H9 (cell line): ENCODE measurements around the gene WNT9A. TPM values are rescaled to one million over a fixed set of nuclear protein-coding genes. Genes with fewer than 3 reads are reported as not detected.

ENCODE experiments used
- DNase-seq: peaks from one replicate; pipeline ENCODE4 v3.0.0-alpha.2; 2017
- H2AFZ ChIP-seq: one replicate; pipeline ENCODE4 v1.6.1; 2013; ENCODE audit warnings: mild to moderate bottlenecking, low read length, control low read depth, moderate library complexity
- H2AK5ac ChIP-seq: 2 replicates; pipeline ENCODE4 v1.6.1; 2013; ENCODE audit warnings: low read length, control low read depth, mixed read lengths; ENCODE audit not compliant: insufficient read length
- H2BK120ac ChIP-seq: one replicate; pipeline ENCODE4 v1.6.1; 2013; ENCODE audit warnings: low read depth, mild to moderate bottlenecking, low read length, control low read depth, inconsistent platforms; ENCODE audit not compliant: poor library complexity, severe bottlenecking
- H2BK12ac ChIP-seq: 2 replicates; pipeline ENCODE4 v1.6.1; 2013; ENCODE audit warnings: low read length, control low read depth, mixed read lengths, low read depth; ENCODE audit not compliant: insufficient read length
- H2BK15ac ChIP-seq: 2 replicates; pipeline ENCODE4 v1.6.1; 2013; ENCODE audit warnings: low read depth, low read length, control low read depth
- H2BK20ac ChIP-seq: one replicate; pipeline ENCODE4 v1.6.1; 2013; ENCODE audit warnings: low read depth, mild to moderate bottlenecking, low read length, control low read depth, inconsistent platforms; ENCODE audit not compliant: poor library complexity, severe bottlenecking
- H2BK5ac ChIP-seq: 2 replicates; pipeline ENCODE4 v1.6.1; 2013; ENCODE audit warnings: low read length, control low read depth, mixed read lengths; ENCODE audit not compliant: insufficient read length
- H3K14ac ChIP-seq: 2 replicates; pipeline ENCODE4 v1.6.1; 2013; ENCODE audit warnings: low read length, control low read depth; ENCODE audit not compliant: insufficient read depth
- H3K18ac ChIP-seq: 2 replicates; pipeline ENCODE4 v1.6.1; 2013; ENCODE audit warnings: low read depth, mild to moderate bottlenecking, mixed read lengths, low read length, control low read depth; ENCODE audit not compliant: insufficient read length
- H3K23ac ChIP-seq: 2 replicates; pipeline ENCODE4 v1.6.1; 2013; ENCODE audit warnings: low read length, control low read depth, mixed read lengths, low read depth; ENCODE audit not compliant: insufficient read length
- H3K23me2 ChIP-seq: 2 replicates; pipeline ENCODE4 v1.6.1; 2013; ENCODE audit warnings: low read depth, mild to moderate bottlenecking, mixed read lengths, low read length, control low read depth; ENCODE audit not compliant: insufficient read length, poor library complexity, severe bottlenecking
- H3K27ac ChIP-seq: 2 replicates; pipeline ENCODE4 v1.5.1; 2013; ENCODE audit warnings: low read length, control low read depth, mixed read lengths, low read depth; ENCODE audit not compliant: insufficient read length
- H3K27me3 ChIP-seq: 2 replicates; pipeline ENCODE4 v1.6.1; 2013; ENCODE audit warnings: low read length, control low read depth, inconsistent platforms; ENCODE audit not compliant: insufficient read depth
- H3K4ac ChIP-seq: 2 replicates; pipeline ENCODE4 v1.6.1; 2013; ENCODE audit warnings: low read depth, mild to moderate bottlenecking, control low read depth, inconsistent platforms, low read length, moderate library complexity
- H3K4me1 ChIP-seq: 2 replicates; pipeline ENCODE4 v1.6.1; 2013; ENCODE audit warnings: low read length, control low read depth, inconsistent platforms; ENCODE audit not compliant: insufficient read depth
- H3K4me2 ChIP-seq: 2 replicates; pipeline ENCODE4 v1.6.1; 2013; ENCODE audit warnings: low read length, control low read depth, mixed read lengths; ENCODE audit not compliant: insufficient read length, insufficient read depth
- H3K56ac ChIP-seq: 2 replicates; pipeline ENCODE4 v1.6.1; 2013; ENCODE audit warnings: low read depth, mild to moderate bottlenecking, mixed read lengths, low read length, control low read depth; ENCODE audit not compliant: insufficient read length
- H3K79me1 ChIP-seq: 2 replicates; pipeline ENCODE4 v1.6.1; 2013; ENCODE audit warnings: low read depth, mild to moderate bottlenecking, moderate library complexity, low read length, control low read depth, inconsistent platforms; ENCODE audit not compliant: insufficient read depth, poor library complexity, severe bottlenecking
- H3K79me2 ChIP-seq: 2 replicates; pipeline ENCODE4 v1.6.1; 2013; ENCODE audit warnings: low read length, control low read depth, inconsistent platforms; ENCODE audit not compliant: insufficient read depth
- H3K9ac ChIP-seq: 2 replicates; pipeline ENCODE4 v1.6.1; 2013; ENCODE audit warnings: low read length, control low read depth, mixed read lengths; ENCODE audit not compliant: insufficient read length; ENCODE audit errors: extremely low read depth
- H3K9me3 ChIP-seq: one replicate; pipeline ENCODE4 v1.6.1; 2013; ENCODE audit warnings: low read depth, low read length, inconsistent platforms; ENCODE audit not compliant: control insufficient read depth
- H3T11ph ChIP-seq: one replicate; pipeline ENCODE4 v1.6.1; 2013; ENCODE audit warnings: mild to moderate bottlenecking, low read length, control low read depth, inconsistent platforms
- H4K20me1 ChIP-seq: one replicate; pipeline ENCODE4 v1.6.1; 2013; ENCODE audit not compliant: control insufficient read depth, insufficient read length, insufficient read depth
- H4K5ac ChIP-seq: 2 replicates; pipeline ENCODE4 v1.6.1; 2013; ENCODE audit warnings: low read depth, mild to moderate bottlenecking, mixed read lengths, low read length, control low read depth; ENCODE audit not compliant: insufficient read length
- H4K8ac ChIP-seq: replicated peaks from 2 replicates; pipeline ENCODE4 v1.6.1; 2013; ENCODE audit warnings: low read length, control low read depth, mixed read lengths, low read depth; ENCODE audit not compliant: insufficient read length
- H4K91ac ChIP-seq: 2 replicates; pipeline ENCODE4 v1.6.1; 2013; ENCODE audit warnings: low read depth, mild to moderate bottlenecking, moderate library complexity, mixed read lengths, low read length, control low read depth; ENCODE audit not compliant: insufficient read length
- H3K27ac Mint-ChIP-seq, 3 experiments: 2 replicates in 2 of 3; 3 replicates in 1 of 3; pipeline ENCODE4 v1.8.0; 2020 to 2021; ENCODE audit warnings: mixed read lengths in 3 of 3, mild to moderate bottlenecking in 1 of 3, moderate library complexity in 1 of 3
- H3K27me3 Mint-ChIP-seq: 2 replicates; pipeline ENCODE4 v1.8.0; 2021; ENCODE audit warnings: low read depth, mild to moderate bottlenecking, moderate library complexity, mixed read lengths
- H3K36me3 Mint-ChIP-seq, 3 experiments: 2 replicates in 2 of 3; 3 replicates in 1 of 3; pipeline ENCODE4 v1.8.0; 2020 to 2021; ENCODE audit warnings: low read depth in 3 of 3, mixed read lengths in 3 of 3; ENCODE audit not compliant: insufficient read depth in 1 of 3
- H3K4me1 Mint-ChIP-seq, 2 experiments: 2 replicates each; pipeline ENCODE4 v1.8.0; 2020; ENCODE audit warnings: mixed read lengths in 2 of 2
- H3K4me3 Mint-ChIP-seq, 2 experiments: 2 replicates in 1 of 2; 3 replicates in 1 of 2; pipeline ENCODE4 v1.8.0; 2020 to 2021; ENCODE audit warnings: mild to moderate bottlenecking in 2 of 2, mixed read lengths in 2 of 2, moderate library complexity in 1 of 2
- H3K9me3 Mint-ChIP-seq, 2 experiments: 2 replicates in 1 of 2; 3 replicates in 1 of 2; pipeline ENCODE4 v1.8.0; 2020; ENCODE audit warnings: mild to moderate bottlenecking in 2 of 2, mixed read lengths in 2 of 2, moderate library complexity in 1 of 2
- WGBS: extraction: QIAGEN DNeasy Blood & Tissue Kit; methylation state at CpG from one replicate; pipeline ENCODE4 v1.1.7; 2013; ENCODE audit warnings: missing lambda C conversion rate, low lambda C conversion rate, mixed read lengths; ENCODE audit not compliant: insufficient read length; ENCODE audit errors: extremely low coverage; 5-methylcytosine and 5-hydroxymethylcytosine counted together
- total RNA-seq: library from RNA; stranded (reverse); gene quantifications from 2 replicates; pipeline ENCODE4 v1.2.1, GENCODE V29; 2021
- TF ChIP-seq, protein P1 (sequence below): fragments of 200-600 bp; sonication (generic); conservative IDR thresholded peaks from 3 replicates; pipeline ENCODE4 v1.8.0; 2021; ENCODE audit warnings: antibody characterized with exemption, mild to moderate bottlenecking

Gene WNT9A
- total RNA-seq, 1 experiment from 2014 or later: 0.77 TPM

GRCh38 chr1:227928811-227929375 is 18.8 kb downstream of the WNT9A start:
- Histone ChIP-seq H4K5ac (no peak overlapping the region), H3K14ac (no peak overlapping the region), H2BK20ac (no peak overlapping the region), H3K23me2 (no peaks in the 10 kb centered on the region), H3K79me2 (no peaks in the 10 kb centered on the region), H2BK120ac (no peak overlapping the region), H3K4ac (no peak overlapping the region), H2BK12ac (no peak overlapping the region), H3K4me2 (no peak overlapping the region), H3K4me1 (no peaks in the 10 kb centered on the region), H3K23ac (no peak overlapping the region), H4K20me1 (no peaks in the 10 kb centered on the region), H2AK5ac (no peak overlapping the region), H4K8ac (no peak overlapping the region), H3K56ac (no peak overlapping the region), H3K18ac (no peak overlapping the region), H3T11ph (no peak overlapping the region), H2BK15ac (no peak overlapping the region), H2BK5ac (no peak overlapping the region), H2AFZ (no peak overlapping the region), H4K91ac (no peak overlapping the region), H3K79me1 (no peaks in the 10 kb centered on the region), H3K27me3 (no peaks in the 10 kb centered on the region), H3K9ac (no peak overlapping the region), H3K9me3 (no peaks in the 10 kb centered on the region), H3K27ac (no peak overlapping the region)
- no peak for DNase-seq
- Mint-ChIP-seq H3K4me1 (peaks cover 3 to 13% of the 10 kb centered on the region in 2 experiments; a peak in 3 of 4 replicates), H3K36me3 (no peaks in the 10 kb centered on the region), H3K9me3 (no peaks in the 10 kb centered on the region), H3K4me3 (no peak overlapping the region), H3K27me3 (peaks cover 2% of the 10 kb centered on the region; the same call in 1 of the 2 replicates), H3K27ac (no peak overlapping the region)
- no CpG with 5 or more reads among the region's 12 CpGs for WGBS
- TF ChIP-seq, protein P1, sequence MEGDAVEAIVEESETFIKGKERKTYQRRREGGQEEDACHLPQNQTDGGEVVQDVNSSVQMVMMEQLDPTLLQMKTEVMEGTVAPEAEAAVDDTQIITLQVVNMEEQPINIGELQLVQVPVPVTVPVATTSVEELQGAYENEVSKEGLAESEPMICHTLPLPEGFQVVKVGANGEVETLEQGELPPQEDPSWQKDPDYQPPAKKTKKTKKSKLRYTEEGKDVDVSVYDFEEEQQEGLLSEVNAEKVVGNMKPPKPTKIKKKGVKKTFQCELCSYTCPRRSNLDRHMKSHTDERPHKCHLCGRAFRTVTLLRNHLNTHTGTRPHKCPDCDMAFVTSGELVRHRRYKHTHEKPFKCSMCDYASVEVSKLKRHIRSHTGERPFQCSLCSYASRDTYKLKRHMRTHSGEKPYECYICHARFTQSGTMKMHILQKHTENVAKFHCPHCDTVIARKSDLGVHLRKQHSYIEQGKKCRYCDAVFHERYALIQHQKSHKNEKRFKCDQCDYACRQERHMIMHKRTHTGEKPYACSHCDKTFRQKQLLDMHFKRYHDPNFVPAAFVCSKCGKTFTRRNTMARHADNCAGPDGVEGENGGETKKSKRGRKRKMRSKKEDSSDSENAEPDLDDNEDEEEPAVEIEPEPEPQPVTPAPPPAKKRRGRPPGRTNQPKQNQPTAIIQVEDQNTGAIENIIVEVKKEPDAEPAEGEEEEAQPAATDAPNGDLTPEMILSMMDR: no peak
